Eye (tissue), 1 donor: Measurements from ENCODE around the gene RPH3AL.
"Not testable (repeated sequence)": the region's sequence is repeated elsewhere in the genome, so short reads cannot be mapped to it uniquely, and the experiment has no call there.

ENCODE experiments used
- DNase-seq: peaks from one replicate; pipeline ENCODE4 v3.0.0-alpha.2; 2015

RPH3AL gene

DNA sequence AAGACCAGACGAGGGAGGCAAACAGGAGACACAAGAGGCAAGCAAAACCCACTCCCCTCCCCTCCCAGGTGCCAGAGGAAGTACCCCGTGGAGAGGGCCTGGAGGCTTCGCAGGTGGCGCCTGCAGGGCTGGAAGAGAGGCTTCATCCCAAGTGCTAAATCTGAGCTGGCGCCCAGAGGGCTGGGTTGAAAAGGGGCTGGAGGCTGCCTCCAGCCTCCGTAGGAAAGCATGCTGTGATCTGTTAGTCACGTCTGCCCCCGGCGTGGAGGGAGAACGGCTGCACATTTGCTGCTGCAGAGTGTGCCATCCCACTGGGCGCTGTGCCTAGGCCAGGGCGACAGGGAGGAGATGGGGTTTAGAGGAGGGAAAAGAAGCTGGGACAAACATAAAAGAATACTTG, 16.9 kb downstream of the RPH3AL start:
- no peak for DNase-seq

DNA sequence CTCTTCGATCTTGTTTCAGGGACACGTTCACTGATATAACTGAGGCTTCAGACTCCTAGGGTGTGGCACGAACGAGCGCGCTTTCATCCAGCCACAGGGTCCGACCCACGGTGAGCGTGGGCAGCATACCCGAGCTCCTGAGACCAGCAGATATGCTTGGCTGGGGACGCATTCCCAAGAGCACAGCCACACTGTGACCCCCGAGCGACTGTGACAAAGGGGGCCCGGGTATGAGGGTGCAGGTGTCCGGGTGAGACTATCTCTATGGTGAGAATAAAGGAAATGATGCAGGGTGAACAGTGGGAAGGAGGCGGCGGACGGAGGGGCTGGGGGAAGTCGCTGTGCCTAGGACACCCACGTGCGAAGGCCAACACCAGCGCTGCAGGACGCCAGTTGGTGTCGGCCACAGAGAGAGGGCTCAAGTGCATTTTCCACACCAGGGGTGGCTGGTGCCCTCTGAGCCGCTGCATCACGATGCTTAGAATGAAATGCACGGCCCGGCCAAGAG, 17.6 kb downstream of the RPH3AL start:
- DNase-seq = no peak

DNA sequence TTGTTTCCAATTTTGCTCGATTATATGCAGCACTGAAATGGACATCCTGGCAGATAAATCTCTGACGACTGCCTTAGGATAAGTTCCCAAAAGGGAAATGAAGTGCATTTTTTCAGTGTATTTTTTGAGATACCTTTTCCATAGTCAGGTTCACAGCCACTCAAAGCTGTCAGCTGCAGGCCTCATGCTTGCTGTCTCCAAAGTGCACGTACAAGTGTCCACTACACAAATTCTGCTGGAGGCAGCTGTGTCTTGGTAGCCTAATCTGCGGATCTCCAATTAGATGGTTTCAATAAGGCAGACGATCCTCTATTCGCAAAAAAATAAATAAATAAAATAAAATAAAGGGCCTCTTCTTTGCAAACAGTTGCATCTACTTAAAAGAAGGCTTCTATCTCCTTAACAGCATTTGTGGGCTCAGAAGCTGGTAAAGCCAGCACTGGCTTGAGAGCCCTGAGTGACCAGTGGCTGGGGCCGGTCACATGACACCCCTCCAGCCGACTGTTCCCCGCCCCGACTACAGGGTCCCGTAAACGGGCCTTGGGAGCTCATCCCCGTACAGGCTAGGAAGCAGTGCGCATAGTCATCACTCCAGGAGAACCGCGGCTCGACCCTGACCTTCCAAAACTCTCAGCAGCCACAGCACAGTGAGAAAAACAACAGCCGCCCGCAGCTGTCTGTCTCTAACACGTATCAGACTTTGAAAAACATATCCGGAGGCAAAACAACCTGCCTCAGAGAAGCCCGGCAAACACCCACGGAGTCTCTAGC, 18.8 kb downstream of the RPH3AL start:
- peak; percentile 70 for DNase-seq

DNA sequence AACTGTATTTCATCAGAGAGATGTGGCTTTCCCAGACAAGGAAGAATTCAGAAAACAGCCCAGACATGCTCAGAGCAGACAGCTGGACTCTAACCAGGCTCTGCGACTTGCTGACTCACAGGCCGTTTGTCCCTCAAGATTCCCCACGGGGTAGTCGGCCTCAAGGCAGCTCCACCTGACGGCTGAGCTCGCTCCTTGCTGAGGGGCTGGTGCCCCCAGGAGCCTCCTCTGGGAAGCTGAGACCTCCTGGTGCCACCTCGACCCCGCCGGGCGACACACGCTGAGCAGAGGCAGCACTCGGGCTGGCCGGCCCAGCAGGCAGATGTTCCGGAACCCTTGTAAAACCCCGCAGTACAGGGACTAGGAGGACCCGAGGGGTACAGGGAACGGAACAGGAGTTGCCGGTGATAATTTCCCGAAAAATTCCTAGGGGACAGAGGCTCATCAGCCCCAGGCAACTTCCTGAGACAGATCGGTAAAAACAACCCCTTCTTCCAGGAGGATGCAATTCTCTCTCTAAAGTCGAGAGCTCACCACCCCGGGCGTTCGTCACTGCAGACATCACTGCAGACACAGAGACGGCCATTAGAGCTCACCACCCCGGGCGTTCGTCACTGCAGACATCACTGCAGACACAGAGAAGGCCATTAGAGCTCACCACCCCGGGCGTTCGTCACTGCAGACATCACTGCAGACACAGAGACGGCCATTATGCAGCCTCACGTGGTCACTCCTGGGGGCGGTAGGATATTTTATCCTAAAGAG, 19.9 kb downstream of the RPH3AL start:
- DNase-seq = peak; percentile 31

DNA sequence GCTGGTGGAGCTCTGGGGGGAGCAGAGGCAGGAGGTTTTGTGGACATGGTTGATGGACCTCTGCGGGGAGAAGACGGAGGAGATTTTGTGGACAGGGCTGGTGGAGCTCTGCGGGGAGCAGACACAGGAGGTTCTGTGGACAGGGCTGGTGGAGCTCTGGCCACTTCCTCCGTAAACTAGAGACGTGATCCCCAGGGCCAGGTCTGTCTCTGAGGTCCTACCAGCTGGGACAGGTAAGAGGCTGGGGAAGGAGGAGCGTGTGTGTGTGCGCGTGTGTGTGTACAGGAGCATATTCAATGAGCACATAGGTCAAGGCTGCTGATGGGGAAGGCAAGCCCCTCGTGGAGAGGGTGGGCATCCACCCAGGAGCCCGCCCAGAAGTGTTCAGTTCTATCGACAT, 20.6 kb downstream of the RPH3AL start:
- no peak for DNase-seq

DNA sequence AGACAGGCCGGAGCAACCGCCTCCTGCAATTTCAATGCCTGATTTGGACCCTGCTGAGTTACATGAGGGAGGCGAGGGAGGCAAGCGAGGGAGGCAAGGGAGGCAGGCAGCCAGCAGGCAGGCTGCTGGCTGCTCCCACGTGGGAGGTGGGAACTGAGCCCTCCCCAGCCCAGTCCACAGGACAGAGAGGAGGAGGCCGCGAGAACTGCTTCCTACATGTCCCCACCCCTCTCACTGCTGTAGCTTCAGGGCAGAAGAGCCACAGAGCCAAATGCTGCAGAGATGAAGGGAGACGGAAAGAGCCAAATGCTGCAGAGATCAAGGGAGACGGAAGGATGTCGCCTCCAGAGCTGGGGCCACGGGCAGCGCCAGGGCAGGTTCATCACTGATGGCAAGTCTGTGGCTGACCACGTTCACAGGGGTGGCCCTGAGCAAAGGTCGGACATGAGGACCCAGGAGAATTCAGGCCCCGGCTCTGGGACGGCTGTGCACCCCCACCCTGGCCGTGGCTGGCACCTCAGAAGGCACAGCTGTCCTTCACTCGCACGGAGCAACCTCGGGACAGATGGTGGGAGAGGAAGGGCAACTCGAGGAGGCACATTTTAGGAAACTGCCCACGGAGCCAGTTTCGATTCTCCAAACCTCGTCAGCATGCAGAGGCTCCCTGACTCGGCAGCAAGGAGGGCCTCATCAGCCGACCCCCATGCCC, 21.5 kb downstream of the RPH3AL start:
- no peak for DNase-seq

DNA sequence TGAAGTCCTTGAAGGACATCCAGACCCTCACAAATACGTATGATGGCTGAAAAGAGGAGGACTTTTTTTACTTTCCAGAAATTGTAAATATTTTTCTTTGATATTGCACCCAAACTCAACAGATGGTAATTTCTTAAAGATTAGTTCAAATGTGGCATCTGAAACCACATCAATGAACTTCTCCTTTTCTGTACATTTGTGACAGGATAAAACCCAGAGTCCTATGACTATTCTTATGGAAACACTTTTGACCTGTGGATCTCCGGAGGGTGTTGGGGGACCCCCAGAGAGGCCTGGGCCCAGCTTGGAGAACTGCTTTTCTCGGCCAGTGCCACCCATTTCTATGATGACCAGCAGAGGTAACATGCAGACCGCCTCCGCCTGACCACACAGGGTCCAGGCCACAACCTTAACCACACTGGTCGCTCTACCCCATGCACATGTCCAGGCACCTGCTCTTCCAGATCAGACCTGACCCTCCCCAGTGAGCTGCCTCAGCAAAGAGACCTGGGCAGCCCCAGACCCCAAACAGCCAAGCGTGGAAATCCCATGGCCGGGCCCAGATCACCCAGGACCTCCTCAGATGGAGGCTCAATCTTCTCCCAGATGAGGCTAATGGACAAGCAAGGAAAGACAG, 22.7 kb downstream of the RPH3AL start:
- DNase-seq = no peak

DNA sequence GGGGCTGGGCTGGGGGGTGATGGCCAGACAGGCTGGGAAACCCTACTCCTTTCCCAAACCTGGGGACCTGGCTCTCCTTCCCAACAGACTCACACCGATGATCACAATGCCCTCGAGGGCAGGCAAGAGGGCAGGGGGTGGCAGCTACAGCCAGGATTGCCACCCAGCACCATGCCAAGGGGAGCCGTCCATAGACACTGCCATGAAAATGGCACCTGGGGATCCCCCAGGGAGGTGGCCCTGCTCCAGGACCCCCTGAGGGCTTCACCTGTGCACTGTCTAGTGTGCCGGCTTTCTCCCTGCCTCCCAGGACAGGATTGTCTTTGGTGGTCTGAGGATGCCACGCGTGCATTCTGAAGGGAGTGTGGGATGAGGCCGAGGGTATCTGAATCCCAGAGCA, 24.6 kb downstream of the RPH3AL start:
- no peak for DNase-seq

DNA sequence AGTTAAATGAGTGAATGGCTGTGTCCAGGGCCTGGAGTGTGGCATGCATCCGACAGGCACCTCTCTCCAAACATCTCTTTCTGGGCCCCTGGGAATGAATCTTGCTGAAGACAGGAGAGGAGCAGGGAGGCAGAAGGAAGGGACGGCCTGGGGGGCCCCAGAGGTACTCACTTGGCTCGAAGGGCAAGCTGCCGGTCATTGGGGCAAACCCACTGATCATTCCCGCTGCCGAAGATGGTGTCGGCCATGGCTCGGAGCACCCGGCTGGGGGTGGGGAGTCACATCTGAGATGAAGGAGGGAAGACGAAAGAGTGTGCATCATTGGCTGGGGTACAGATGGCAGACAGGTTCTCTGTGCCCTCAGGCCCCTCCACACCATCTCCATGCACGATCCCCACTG, 25.3 kb downstream of the RPH3AL start:
- no peak for DNase-seq

DNA sequence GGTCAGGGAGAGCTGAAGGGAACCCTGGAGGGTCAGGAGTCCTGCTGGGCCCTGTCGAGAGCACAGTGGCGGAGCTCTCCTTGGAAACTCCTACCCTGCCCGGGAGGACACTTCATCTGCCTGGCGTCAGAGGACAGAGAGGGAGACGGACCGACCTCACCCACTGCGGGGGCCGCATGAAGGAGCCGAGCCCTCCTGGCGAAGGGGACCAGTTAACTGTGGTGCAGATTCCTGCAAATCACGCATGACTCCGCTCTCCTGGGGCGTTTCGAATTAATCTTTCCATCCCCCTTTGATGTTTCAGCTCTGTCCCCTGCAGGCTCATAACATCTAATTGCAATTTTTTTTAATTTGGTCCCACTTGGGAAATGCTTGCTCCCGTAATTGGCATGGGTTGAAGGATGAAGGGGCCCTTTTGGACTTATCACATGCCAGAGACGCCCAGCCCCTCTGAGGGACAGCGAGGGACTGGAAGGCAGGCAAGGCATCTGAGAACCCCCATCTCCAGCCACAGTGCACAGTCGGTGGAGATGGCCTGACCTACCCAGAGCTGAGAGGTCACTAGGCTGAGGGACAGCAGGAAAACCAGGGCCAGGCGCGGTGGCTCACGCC, 26.5 kb downstream of the RPH3AL start:
- DNase-seq = peak; percentile 57

DNA sequence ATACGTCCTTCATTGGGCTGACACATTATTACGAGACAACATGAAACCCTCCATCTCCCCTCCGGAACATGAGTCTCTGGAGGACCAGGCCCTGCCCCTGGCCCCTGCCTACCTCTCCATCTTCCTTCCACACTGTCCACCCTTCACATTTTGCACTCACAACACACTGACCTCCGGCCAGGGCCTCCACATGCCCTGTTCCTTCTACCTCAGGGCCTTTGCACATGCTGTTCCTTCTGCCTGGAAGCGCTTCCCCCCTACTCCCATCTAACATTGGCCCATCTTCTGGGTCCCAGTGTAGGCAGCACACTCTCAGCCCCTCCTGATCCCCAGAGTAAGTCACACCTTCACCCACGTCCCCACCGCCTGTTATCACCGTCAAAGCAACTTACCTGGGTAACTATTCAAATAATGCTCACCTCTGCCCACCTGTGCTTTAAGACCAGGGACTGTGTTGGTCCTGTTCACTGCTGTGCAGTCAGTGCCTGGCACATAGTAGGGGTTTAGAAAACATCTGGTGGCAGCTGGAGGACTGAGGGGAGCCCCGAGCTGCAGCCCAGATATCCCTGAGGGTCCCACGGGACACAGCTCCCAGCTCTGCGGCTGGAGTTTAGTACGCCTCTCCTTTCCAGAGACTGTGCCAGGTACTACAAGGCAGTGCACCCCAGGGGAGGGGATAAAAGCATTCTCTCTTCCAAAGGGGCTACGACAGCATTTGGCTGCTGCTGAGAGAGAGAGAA, 27.2 kb downstream of the RPH3AL start:
- no peak for DNase-seq

DNA sequence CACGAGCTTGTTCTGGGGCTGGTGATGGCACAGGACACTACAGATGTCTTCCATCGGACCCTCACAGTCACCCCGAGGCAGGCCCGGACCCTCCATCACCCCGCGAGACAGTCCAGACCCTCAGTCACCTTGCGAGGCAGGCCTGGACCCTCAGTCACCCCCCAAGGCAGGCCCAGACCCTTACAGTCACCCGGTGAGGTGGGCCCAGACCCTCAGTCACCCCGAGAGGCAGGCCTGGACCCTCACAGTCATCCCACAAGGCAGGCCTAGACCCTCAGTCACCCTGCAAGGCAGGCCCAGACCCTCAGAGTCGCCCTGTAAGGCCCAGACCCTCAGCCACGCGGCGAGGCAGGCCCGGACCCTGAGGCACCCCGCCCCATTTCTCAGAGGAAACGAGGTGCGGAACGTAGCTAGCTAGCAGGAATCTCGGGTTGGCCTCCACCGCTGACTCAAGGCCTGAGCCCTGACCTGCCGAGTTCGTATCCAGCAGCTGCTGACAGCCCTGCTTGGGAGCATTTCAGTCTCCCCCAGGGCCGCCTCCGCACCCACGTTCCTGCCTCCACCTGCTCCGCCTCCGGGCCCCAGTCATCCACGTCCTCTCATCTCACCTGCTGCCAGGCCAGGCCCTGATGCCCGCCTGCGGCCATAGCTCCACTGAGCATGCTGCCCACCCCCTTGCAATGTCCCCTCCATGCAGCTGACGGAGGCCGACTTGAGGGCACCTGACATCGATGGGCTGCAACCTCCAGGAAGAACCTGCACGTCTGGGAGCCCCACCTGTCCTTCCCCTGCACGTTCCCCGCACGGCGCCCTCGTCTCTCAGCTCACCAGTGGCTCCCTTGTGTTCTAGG, 28.7 kb downstream of the RPH3AL start:
- no peak for DNase-seq

DNA sequence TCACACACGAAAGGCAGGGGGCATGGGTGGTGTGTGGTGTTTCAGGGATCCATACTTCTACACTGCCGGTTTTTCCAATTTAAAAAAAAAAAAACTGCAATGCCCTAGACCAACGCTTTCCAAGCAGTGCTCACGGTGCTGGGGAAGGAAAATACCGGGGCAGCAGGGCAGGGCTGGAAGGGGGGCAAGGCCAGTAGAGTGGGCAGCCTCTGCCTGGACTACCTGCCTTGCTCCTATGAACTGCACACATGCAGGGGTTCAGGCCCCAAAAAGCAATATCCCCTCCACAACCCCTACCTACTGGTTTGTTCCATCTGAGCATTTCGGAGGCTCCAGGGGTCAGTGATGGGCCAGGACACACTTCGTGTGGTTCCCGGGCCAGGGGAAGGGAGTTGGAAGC, 29.4 kb downstream of the RPH3AL start:
- no peak for DNase-seq

DNA sequence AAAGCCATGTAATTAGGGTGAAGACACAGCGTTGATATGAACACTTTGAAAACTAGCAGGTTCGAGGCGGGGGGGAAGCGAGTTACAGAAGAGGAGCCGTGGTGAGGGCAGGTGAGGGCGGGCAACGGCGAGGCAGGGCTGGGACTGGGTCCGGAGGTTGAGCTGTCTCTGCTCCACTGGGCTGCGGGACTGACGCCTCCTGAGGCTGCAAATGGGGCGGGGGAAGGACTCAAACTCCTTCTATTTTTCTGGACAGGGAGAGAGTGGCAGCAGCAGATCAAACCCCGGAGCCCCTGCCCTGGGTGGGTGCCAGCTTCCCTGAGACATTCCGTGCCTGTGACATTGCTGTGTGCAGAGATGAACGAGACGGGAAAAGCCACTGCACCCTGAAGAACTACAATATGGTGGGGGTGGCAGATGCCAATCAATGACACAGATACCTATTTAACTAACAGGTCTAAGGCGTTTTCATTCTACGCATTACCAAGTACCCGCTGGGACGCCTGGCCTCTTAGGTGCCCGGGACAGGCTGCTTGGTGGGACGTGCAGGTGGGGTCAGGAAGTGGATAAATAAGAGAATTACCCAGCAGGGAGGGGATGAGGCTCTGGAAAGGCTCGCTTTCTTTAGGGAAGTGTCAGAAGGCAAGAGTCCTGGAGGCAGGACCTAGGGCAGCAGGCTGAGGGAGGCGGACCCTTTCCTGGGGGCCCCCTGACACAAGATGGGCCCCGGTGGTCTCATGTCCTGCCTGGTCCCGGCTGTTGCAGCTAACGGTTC, 30.4 kb downstream of the RPH3AL start:
- DNase-seq = peak; percentile 24

DNA sequence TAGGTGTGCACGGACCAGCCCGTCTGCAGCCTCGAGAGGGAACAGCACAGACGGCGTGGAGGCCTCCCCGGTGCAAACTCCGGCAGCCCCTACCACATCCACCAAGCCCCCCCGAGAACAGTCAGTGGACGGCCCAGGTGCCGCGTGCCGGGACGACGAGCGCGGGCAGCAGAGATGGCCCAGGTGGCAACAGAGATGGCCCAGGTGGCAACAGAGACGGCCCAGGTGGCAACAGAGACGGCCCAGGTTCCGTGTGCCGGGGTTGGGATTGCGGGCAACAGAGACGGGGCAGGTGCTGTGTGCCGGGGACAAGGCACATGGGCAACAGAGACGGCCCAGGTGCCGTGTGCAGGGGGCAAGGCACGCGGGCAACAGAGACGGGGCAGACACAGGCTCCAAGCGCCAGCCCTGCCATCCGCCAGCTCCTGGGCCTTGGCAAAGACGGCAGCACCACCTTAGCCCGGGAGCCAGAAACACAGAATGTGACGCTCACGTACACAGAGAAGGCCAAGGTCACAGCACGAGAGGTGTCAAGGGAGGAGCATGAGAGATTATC, 31.1 kb downstream of the RPH3AL start:
- DNase-seq = no peak

DNA sequence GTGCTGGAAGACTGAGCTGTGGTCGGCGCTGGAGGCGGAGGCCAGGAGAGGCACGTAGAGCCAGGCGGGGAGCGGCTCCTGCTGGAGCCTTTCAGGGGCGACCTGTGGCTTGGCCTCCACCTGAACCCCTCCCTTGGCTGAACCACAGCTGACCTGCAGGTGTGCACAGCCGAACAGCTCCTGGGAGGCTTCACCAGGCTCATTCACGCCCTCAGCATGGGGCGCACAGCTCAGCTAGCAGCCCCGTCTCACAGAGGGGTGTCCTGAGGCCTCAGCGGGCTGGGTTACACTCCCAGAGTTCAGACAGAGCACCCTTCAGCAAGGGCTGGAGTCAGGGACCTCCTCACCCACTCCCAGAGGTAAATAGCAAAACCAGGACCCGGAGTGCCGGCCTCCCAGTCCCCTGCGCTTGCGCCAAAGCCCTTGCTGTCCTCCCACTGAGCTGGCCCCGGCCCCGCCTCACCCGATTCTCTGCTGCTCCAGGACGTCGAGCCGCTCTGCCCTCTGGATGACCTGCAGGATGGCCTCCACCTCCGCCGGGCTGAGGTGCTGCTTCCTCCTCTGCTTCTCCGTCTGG, 31.7 kb downstream of the RPH3AL start:
- DNase-seq = peak; percentile 63

DNA sequence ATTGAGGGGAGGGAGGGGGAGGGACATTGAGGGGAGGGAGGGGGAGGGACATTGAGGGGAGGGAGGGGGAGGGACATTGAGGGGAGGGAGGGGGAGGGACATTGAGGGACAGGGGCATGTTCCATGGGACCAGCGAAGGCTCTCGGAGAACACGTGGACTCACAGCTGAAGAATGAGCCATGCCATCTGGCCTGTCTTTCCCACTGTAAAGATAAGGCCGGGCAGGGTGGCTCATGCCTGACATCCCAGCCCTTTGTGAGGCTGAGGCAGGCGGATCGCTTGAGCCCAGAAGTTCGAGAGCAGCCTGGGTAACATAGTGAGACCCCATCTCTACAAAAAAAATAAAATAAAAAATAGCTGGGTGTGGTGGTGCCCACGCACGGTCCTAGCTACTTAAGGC, 32.5 kb downstream of the RPH3AL start:
- DNase-seq = peak; percentile 40

DNA sequence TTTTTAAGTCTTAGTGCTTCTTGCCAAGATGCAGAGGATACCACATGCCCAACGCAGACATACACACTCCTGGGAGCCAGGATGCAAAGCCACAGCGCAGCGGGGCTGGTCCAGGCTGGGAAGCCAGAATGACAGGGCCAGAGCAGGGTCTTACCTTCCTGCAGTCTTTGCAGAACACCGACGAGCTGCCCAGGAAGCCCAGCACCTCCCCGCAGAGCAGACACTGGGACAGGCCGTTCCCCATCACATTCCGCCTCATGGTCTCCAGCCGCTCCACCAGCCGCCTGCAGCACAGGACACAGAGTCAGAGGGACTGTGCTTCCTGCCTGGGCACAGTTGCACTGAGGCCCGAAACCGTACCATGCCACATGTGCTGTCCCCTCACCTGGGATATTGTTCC, 33.3 kb downstream of the RPH3AL start:
- DNase-seq = no peak

DNA sequence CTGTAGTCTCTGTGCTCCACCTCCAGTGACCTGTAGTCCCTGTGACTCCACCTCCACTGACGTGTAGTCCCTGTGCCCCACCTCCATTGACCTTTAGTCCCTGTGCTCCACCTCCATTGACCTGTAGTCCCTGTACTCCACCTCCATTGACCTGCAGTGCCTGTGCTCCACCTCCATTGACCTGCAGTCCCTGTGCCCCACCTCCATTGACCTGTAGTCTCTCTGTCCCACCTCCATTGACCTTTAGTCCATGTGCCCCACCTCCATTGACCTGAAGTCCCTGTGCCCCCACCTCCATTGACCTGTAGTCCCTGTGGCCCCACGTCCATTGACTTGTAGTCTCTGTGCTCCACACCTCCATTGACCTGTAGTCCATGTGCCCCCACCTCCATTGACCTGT, 35.5 kb downstream of the RPH3AL start:
- not testable (repeated sequence) for DNase-seq
